Prostate gland (tissue), 2 donors: Measurements from ENCODE around the gene SRMS.
A peak's percentile ranks its signal among the peaks of the same experiment; 100 is the strongest.

ENCODE experiments used
- POLR2A ChIP-seq: fragments of 450-650 bp; IDR thresholded peaks from one replicate; pipeline ENCODE4 v1.6.1; 2016; ENCODE audit warnings: antibody characterized with exemption, mild to moderate bottlenecking
- POLR2AphosphoS5 ChIP-seq: sonication (generic); formaldehyde crosslinking; IDR thresholded peaks from one replicate; pipeline ENCODE4 v1.6.1; 2017; ENCODE audit warnings: antibody characterized with exemption
- TF ChIP-seq, protein P1 (sequence below), 4 experiments: fragments of 200-600 bp in 2 of 4; fragments of 450-650 bp in 2 of 4; sonication (generic) in 2 of 4; IDR thresholded peaks; 1 replicate in 3 of 4; 2 replicates in 1 of 4; pipeline ENCODE4 v1.5.1; 2016 to 2019; ENCODE audit warnings: antibody characterized with exemption in 4 of 4, mild to moderate bottlenecking in 2 of 4, moderate library complexity in 2 of 4

DNA sequence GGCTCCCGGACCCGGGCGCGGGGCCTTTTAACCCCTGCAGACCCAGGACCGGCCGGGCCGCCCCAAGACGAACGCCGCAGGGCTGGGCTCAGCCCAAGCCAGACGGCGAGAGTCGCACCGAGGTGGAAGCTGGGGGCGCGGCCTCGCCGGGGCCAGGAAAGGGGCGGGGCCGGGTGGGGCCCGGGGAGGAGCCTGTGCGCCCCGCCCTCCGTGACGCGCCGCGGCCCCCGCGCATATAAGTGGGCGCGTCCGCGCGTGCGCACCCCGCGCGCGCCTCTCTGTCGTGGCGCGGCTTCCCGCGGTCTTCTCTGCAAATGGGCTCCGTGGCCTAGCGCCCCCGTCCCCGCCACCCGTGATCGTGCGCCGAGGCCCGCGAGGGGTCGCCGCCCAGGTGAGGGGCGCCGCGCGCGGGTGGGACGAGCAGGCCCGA lies 27.0 kb downstream of the SRMS start, which contains the start of gene PPDPF:
- TF ChIP-seq POLR2AphosphoS5 (no peak), POLR2A (peak; percentile 89)
- TF ChIP-seq, protein P1, sequence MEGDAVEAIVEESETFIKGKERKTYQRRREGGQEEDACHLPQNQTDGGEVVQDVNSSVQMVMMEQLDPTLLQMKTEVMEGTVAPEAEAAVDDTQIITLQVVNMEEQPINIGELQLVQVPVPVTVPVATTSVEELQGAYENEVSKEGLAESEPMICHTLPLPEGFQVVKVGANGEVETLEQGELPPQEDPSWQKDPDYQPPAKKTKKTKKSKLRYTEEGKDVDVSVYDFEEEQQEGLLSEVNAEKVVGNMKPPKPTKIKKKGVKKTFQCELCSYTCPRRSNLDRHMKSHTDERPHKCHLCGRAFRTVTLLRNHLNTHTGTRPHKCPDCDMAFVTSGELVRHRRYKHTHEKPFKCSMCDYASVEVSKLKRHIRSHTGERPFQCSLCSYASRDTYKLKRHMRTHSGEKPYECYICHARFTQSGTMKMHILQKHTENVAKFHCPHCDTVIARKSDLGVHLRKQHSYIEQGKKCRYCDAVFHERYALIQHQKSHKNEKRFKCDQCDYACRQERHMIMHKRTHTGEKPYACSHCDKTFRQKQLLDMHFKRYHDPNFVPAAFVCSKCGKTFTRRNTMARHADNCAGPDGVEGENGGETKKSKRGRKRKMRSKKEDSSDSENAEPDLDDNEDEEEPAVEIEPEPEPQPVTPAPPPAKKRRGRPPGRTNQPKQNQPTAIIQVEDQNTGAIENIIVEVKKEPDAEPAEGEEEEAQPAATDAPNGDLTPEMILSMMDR (IDR thresholded peaks at IDR 0.05) = peak in 1 of 4 experiments; percentile 9
